ENCODE results near the gene ITPK1.
A peak's percentile ranks its signal among the peaks of the same experiment; 100 is the strongest.
"Not testable (repeated sequence)": the region's sequence is repeated elsewhere in the genome, so short reads cannot be mapped to it uniquely, and the experiment has no call there.

The ITPK1 gene

DNA sequence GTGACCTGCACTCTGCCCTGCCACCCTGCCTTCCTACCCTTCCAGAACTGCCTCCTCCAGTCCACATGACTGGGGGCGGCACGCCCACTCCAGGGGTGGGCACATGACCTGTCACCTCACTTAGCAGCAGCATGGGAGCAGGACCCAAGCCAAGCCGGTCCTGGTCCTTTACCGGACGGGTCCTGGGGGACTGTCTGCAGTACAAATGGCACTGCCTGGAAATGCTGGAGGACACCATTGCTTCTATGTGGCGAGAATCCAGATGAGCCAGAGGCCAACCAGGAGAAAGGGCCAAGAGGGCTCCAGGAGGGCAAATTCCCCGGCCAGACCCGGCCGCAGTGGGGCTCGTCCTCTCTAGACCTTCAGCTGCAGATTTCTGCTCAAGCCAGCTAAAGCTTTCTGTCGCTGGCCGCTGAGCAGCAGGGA lies 33.1 kb downstream of the ITPK1 start:
- no peak for DNase-seq

DNA sequence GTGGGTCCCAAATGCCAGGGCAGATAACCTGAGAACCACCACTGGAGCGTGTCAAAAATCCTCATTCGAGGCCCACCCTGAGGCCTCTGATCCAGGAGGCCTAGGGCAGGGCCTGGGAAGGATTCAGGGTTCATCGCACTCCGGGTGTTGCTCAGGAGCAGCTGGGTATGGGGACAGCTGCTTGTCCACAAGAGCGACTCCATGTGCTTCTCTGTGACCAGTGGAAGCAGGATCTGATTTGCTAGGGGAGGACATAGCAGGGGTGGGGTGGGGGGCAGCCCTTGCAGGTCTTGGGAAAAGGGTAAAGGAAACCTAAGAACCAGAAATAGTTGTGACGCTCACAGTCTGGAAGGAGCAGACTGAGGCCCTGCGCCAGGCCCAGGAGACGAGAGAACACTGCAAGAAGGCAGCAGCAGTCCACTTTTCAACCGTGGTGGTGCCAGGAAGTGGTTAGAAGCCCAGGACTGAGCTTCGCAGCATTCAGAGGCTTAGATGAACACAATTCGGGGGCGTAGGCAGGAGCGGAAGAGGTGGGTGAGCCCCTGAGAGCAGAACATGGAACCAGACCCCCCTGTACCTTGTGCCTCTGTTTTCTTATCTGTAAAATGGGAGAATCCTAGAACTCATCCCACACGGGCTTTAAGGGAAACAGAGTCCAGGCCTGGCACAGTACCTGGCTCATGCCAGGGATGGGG lies 33.7 kb downstream of the ITPK1 start:
- peak; percentile 25 for DNase-seq

DNA sequence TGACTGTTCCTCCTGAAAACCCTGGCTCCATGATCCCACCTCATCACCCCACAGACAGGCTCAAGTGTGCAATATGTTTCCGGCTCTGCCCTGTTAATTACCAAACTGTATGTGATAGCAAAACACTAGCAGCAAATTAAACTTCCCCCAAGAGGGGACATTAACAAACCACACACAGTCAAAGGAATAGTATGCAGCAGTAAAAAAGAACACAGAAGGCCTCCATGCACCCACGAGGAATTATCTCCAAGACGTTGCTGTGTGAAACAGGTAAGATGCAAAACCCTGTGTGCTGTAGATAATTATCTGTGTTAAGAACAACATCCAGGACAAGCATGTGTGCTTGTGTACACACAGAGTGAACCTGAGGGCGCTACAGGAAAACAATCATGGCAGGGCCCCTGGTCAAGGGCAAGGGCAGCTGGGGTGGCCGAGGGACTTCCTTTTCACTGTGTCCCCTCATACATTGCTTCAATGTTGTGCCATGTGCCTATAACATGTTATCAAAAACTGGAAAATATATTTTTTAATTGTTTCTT lies 35.8 kb downstream of the ITPK1 start:
- no peak for DNase-seq

DNA sequence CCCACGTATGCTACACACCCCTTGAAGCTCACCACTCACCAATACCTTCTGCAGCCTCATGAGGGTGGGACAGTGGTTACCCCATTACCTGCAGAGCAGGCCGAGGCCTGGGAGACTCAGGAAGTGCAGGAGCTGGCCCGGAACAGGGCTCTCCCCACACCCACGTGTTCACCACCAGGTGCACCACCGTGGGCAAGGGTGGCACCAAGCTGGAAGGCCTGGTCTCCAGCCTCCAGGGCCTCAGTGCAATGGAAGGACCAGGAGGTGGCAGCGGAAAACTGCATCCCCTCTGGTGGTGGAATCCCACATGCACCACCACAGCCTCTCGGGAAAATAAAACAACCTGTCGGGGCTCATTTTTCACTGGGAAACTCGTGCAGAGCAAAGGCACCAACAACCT lies 36.4 kb downstream of the ITPK1 start:
- no peak for DNase-seq

DNA sequence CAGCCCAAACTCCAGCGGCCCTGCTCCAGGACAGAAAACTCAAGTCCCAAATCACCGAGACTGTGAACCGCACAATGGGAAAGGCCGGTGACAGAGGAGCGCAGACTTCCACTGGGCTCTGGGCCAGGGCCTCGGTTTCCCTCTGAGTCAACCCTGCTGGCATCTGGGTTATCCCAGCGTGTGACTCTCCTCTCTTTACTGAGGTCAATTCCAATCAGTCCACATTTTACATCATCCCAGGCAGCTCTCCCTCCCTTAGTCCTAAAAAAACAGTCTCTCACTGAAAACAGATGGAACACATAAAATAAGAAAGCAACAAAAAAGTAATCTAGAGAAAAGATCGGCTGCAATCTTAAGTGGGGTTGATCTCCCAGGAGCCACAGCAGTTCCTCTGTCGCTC lies 36.9 kb downstream of the ITPK1 start:
- DNase-seq: no peak

DNA sequence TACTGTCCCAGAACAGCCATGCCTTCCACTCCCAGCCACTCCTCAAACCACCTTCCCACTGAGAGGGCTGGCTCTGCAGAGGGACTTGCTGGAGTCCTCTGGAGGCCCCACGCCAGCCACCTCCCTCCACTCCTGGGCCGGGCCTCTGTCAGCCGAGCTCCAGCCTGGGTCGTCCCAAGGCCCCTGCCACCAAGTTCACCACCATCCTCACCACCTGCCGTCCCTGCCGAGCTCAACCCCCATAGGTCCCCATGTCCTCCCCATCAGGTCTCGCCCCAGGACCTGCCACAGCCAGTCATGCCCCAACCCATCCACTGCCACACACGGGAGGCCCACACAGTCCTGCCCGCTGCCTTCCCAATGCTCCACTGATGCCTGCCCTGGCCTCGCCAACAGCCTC lies 39.0 kb downstream of the ITPK1 start:
- no peak for DNase-seq

DNA sequence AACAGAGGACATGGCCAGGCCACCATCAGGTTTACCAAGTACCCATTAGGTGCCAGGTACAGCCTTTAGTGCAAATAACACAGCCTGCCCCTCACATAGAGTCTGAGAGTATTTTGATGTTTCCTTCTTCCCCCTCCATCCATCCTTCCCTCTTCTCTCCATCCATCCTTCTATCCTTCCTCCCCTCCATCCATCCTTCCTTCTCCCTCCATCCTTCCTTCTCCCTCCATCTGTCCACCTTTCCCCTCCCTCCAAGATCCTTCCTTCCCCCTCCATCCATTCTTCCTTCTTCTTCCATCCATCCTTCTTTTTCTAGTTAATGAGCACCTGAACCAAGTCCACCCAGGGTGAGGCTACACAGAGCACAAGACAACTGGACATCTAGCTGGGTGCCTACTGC lies 39.8 kb downstream of the ITPK1 start:
- no peak for DNase-seq

DNA sequence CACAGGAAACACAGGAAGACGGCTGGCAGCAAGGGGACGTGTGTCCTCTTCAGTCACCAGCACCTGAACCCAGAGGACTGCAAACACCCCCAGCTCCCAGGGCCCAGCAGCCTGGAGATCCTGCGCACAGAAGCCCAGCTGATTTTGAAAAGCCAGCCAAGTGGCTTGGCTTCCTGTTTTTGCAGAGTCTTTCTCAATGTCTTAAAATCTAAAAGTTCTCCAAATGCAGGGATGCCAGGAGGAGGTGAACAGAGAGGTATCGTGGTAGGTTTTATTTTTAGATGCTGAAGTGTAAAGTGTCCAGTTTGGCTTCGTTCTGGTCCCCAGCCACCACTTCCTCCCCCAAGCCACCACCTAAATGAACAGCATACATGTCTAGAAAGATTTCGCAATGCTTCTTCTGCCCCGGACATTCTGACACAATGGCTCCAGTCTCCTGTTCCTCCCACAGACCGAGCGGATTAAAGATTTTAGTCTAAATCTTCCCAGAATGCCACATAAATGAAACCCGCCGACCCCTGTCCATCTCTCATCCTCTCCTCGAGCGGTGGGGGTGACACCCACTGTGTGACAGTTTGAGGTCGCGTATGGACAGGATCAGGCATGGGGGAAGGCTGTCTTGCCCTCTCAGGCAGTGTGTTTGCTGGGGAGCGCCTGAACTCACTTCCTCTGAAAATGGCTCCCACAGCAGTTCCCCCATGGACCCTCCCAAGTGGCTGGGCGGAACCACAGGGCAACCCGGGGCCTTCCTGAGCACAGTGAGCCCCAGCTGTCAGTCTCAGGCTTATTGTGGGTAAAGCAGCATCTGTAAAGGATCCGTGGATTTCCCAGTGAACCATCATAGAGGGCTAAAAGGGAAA lies 41.6 kb downstream of the ITPK1 start:
- DNase-seq: peak; percentile 100

DNA sequence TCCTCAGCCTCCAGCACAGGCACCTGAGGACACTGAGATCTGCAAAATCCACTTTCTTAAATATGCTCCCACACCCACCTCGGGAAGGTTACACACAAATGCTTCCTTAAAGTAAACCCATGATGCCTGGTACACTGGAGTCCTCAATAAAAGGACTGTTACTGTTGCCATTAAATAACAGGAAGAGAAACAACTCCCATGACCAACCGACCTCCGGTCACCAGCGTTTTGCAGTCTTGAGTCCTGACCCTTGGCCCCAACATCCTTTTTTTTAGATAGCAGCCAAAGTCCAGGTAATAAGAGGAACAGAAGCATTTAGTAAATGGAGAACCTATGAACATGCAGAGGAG lies 42.4 kb downstream of the ITPK1 start:
- DNase-seq: peak; percentile 90

DNA sequence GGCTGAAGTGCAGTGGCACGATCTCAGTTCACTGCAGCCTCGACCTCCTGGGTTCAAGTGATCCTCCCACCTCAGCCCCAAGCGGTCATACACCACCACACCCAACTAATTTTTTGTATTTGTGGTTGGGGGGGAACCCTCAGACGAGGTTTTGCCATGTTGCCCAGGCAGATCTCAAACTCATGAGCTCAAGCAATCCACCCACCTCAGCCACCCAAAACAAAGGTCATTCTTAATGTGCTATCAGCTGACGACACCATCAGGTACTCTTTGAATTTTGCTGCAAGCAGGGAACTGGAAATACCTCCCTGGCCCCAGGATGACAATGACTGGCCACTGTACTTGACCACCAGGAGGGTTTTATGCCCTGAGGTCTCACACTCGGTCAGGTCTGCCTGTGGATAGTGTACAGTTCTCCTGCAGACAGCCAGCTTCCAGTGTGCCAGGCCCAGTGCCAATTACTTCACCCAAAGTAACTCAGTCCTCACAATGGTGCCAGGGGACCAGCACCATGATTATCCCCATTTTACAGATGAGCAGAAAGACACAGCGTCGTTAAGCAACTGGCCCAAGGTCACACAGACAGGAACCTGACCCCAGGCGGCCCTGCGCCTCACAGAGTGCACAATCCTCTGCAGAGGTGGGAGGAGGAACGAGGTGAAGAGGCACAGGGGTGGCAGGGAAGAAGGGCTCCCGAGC lies 42.9 kb downstream of the ITPK1 start:
- no peak for DNase-seq

DNA sequence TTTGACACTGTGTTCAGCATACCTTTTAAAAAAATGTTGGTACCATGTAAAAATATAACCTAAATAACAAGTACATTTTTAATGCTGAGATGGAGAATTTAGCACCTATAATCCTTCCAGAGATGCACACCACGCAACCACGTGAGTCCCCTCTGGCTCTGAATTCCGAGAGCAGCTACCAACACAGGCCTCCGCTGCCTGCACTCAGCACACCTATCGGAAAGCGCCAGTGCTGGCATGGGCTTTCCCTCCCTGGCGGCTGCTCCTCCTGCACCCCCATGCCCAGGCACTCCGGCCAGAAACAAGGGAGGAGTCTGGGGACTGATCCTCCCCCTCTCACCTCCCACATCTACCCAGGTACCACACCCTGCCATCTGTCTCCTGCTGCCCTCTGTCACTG lies 47.0 kb downstream of the ITPK1 start:
- DNase-seq: no peak

DNA sequence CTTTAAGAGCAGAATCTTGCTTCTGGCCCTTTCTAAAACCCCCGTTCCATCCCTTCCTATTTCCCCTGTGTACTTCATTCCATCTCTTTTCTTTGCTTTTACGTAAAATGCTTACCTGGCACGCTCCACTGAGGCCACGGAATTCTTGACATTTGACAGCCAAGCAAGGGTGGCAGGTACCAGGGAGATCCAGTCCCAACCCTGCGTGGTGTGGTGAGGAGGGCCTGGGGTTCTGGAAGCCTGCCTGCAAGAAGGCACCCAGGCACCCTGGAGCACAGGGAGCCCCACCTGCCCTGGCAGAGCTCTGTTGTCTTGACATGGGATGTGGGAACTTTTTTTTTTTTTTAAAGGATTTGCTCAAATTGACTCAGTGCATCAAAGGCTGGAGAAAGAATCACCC lies 48.6 kb downstream of the ITPK1 start:
- DNase-seq: no peak

DNA sequence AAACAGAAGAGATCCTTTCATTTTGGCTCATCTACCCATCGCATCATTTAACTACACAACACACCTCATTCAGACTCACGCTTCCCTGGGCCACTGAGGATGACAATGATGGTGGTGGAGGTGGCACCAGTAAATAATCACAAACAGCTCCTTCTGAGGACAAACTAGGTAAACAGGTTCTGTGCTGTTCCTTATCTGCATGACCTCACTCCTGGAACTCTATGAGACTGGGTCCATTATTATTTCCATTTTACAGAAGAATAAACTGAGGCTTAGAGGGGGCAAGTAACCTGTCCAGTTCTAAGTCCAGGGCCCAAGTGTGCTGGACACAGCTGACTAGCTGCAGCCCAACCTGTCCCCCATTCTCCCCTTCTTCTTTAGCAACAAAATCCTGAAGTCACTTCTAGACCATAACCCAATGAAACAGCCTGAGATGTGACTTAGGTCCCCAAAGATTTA lies 50.4 kb downstream of the ITPK1 start:
- DNase-seq: no peak

DNA sequence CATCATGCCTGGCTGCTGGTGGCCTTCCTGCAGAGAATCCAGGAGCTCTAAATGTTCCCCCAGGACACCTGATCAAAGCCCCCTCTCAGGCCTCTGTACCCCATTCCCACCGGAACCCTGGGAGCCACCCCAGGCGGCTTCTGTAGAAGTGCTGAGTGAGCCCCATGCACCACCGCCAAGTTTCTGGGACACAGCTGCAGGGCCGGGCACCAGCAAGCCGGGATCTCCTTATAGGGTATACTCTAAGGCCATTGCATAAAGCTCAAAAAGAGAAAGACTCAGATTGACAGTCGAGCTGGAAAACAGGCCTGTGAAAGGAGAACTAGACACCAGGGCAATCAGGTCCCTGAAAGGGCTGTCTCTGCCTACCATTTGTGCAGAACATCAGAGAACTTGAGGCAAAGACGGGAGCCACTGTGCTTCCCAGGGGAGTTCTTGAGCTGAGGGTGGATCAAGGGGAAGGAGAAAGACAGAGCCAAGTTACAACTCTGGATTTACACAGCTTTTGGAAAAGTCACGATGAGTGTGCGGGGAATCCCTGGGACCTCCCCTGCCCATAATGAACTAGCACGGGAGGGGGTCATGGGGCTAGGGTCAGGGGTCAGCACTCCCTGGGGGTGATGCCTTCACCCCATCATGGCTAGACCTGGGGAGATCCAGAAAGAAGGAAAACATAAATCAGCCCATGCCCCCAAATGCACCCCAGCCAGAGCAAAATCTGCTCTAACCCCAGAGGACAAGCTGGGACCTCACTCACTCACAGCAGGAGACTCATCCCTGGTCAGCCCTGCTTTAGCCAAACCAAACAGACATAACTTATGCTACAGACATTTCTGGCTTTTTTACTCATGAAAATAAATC lies 51.1 kb downstream of the ITPK1 start:
- DNase-seq: peak; percentile 19

DNA sequence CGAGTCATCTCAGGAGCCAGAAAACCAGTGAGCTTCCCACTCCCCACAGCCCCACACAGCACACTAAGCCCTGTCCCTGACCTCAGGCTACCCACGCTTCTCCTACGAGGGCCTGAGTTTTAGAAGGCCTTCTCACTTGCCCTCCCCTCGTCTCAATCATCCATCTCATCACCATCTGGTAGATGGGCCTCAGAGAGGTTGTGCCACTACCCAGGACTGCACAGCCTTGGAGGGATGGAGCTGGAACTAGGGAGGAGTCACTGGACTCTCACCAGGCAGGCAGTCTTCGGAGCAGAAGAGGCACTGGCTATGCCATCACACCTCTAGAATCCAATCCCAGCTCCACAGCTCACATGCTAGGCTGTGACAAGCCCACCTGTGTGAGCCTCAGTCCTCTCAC lies 52.3 kb downstream of the ITPK1 start:
- DNase-seq: no peak

DNA sequence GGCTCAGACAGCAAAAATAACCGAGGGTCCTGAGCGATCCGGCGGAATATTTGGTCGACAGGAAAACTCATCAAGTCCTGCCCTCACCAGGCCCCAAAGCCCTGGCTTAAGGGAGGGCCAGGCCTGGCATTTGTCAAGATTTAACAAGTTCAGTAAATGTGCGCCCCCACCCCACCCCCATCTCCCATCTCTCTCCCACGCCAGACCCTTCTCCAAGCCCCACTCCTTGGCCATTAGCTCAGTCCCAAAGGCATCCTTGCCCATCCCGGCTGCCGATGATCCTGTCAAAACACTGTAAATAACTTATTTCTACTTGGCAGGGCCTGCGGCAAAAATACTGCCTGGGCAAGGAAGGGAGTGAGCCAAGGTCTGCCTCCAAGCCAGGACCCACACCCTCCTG lies 52.8 kb downstream of the ITPK1 start:
- no peak for DNase-seq

DNA sequence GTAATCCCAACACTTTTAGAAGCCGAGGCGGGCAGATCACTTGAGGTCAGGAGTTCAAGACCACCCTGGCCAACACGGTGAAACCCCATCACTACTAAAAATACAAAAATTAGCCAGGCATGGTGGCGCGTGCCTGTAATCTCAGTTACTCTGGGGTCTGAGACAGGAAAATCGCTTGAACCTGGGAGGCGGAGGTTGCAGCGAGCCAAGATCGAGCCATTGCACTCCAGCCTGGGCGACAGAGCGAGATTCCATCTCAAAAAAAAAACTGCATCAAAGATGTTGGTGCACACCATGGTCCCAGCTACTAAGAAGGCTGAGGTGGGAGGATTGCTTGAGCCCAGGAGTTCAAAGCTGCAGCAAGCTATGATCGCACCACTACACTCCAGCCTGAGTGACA lies 53.7 kb downstream of the ITPK1 start:
- DNase-seq: not testable (repeated sequence)

DNA sequence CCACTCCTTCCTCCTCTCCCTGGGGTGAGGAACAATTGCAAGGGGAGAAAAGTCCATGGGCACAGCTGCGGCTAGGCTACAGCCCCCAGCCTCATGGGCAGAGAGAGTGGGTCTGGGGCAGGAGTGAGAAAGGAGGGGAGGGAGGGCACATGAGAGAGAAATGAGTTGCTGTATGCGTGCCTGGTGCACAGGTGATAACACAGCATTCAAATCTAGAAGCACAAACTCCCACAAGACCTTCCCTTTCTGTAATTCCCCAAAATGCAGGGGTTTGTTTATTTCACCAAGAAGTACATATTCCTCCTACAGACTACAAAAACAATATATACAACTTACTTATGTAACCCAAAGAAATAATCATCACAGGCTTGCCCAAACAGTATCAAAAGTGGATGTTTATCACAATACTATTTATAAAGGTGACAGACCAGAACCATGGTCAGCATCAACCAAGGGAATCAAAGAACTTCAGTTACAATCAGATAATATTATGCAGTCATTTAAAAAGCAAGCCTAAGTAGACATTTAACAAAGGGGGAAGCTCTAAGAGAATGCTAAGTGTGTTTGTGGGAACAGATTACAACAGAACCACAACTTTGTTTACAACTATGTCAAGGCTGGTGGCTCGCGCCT lies 54.2 kb downstream of the ITPK1 start:
- DNase-seq: no peak

DNA sequence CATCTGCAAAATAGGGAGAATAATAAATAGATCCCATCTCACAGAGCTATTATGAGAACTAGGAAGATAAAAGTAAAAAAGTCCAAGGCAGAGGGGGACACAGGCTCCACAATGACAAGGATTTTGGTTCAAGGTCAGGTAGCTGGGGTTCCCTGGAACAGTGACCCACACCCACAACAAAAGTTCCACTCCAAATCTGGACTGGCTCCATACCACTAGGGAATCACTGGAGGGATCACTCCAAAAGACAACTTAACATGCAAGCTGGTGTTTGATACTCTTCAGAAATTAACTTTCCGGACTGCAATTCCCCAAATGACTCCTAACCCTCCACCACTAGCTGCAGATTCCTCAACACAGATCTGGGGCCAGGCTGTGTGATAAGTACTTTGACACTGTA lies 54.9 kb downstream of the ITPK1 start:
- no peak for DNase-seq

DNA sequence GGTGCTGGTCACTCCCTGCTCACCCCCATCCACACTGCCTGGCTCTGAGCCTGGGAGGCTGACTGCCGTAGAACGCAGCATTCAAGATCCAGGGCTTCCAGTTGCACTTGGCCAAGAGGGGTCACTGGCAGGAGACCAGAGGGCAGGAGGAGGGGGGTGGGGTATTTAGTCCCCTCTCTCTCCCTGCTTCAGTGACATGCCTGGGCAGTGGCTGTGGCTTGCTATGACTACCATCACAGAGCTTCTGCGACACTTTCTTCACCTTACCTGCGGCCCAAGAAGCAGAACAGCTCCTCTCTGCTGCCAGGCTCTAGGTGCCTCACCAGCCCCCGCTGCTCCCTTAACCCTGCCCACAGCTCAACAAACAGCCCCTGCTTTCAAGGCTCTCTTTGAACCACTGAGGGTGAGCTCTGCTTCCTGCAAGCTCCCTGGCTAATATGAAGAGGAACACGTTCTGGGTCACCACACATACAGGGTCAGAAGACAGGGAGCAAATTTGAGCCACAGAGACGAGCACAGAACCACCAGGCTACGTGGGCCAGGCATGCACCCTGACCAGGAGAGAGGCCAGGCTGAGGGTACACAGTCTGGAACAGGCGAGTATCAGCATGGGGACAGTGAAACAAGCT lies 55.7 kb downstream of the ITPK1 start:
- DNase-seq: no peak

DNA sequence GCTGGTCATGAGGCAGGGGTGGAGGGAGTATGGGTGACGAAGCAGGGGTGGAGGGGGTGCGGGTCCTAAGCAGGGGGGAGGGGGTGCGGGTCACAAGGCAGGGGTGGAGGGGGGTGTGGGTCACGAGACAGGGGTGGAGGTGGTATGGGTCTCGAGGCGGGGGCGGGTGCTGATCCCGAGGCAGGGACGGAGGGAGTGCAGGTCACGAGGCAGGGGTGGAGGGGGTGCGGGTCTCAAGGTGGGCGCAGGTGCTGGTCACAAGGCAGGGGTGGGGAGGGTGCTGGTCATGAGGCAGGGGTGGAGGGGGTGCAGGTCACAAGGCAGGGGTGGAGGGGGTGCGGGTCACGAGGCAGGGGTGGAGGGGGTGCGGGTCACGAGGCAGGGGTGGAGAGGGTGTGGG lies 56.5 kb downstream of the ITPK1 start:
- no peak for DNase-seq

Measured in MV-4-11 (cell line).